NCI-H524 (cell line): ENCODE measurements around the gene DPP6.

Experiments used
- DNase-seq, 2 experiments: peaks; one replicate each; lab custom pipeline; 2025; lab: John Stamatoyannopoulos, UW

DPP6 gene

DNA sequence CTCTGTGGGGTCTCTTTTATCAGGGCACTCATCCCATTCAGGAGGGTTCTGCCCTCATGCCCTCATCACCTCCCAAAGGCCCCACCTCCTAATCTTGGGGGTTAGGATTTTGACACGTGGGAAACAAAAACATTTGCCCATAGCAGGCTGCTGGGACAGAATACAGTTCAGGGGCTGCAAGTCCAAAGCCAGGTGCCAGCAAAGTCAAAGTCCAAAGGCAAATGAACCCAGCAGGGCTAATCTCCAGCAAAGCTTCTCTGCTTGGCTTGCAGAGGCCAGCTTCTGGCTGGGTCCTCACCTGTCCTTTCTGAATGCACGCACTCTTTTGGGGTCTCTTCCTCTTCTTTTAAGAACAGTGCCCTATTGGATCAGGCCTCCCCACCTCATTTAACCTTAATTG is 359.9 kb downstream of the DPP6 start:
- no peak for DNase-seq

DNA sequence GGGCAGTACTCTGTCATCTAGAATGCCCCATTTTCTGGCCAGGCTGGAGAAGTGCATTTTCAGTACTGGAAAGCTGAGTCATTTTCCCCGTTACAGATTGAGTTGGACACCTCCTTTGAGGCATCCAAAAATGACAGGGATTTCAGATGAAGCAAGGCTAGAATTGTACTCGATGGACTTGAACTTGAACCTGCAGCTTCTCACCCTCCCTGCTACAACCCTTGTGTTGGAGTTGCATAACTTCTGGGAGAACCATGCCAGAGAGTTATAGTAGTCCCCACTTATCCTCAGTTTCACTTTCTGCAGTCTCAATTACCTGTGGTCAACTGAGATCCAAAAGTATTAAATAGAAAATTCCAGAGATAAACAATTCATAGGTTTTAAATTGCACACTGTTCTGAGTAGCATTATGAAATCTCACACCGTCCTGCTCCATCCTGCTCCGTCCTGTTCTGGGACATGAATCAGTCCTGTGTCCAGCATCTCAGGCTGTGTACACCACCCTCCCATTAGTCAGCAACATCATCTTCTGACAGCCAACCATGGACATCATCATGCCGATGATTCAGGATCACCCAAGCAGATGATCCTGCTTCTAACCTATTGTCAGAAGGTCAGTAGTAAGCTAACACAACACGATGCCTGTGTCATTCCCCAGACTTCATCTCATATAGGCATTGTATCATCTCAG is 363.7 kb downstream of the DPP6 start:
- no peak for DNase-seq

DNA sequence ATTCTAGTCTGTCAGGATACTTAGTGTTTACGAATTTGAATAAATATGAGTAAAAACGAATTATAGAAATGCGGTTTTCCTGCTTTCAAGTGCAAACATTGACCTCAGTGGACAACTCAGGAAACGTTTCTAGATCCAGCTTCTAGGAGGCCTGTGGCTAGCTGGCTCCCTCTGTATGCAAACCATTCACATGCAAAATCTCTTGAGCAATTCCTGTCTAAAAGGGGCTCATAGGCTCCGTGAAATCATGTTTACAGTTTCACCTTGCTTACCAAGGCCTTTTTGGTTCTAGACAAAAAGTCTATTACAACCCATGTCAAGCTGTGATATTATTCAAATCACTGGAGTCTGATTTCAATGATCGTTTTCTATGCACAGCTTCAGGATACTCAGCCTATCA is 364.5 kb downstream of the DPP6 start:
- DNase-seq: no peak

DNA sequence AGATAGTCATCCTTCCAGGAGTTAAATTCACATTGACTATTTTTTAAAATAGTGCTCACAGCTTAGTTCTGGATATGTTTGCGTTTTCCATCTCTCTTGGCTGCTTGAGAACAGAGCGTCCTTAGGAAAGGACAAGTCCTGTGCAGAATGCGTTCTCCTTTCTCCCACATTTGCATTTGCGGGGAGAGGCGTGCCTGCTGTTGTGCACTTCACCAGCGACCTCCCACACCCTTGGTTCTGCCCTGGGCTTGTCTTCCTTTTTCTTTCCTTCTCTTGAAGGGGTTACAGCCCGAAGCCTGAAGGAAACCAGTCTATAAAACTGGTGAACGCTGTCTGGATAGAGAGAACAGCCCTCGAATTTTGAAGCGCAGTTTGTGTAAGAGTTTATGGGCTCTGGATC is 367.1 kb downstream of the DPP6 start:
- DNase-seq: no peak

DNA sequence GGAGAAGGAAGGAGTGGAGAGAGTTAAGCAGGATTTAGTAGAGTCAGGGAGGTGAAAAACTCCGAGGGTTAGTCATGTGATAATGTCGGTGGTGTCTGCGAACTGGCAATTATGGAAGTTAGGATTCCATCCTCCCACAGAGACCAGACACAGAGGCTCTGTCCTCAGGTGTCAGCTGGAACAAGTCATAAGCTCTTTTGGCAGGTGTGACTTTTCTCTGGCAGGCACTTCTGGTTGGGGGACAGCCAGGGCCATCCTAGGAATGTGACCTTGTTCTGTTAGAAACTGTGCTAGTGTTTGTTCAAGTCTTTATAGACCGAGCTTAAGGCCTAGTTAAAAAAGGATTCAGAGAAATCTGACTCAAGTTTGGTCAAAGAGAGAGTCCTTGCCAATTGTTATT is 371.0 kb downstream of the DPP6 start:
- peak in 1 of 2 experiments; percentile 3 for DNase-seq

DNA sequence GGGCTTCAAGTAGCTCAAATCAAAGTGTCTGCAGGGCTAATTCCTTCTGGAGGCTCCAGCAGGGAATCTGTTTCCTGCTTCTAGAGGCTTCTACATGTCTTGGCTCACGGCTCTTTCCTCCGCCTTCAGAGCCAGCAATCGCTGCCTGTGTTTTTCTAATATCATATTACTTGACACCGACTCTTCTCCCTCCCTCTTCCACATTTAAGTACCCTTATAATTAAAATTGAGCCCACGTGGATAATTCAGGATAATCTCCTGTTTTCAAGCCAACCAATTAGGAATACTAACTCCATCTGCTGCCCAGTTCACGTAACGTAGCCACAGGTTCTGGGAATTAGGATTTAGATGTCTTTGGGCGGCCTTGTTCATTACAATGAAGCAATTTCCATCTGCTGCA is 372.2 kb downstream of the DPP6 start:
- peak; percentile 96 to 98 for DNase-seq

DNA sequence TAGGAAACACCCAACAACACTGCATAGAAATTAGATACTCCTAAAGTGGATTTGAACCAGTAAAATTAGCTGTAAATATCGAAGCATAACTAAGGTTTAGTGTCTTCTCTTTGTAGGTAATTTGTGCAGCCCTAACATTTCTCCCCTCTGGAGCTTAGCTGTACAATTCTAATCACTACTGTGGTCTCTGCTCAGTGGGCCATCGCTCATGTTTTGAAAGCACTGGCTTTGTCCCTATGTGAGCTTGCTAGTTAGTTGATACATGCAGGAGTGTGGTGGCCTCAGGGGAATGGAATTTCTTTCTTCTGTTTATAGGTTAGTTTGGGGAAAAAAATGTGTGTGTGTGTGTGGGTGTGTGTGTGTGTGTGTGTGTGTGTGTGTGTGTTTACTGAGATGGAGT is 373.1 kb downstream of the DPP6 start:
- DNase-seq: no peak

DNA sequence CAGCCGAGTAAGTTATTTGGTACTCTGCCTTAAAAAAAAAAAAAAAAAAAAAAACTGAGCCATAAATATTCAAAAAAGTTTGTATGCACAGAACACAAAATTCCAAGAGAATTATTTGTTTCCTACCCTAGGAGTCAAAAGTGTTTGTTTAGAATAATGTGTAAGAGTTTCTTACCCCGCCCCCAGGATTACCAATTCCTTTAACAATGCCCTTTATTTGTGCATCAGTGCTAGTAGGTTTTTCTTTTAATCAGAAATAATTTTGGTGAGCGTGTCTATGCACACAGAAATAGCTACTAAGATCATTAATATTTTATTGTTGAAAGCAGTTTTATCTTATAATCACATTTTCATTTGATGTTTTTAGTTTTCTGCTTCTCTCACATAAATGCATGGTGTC is 374.6 kb downstream of the DPP6 start:
- DNase-seq: no peak

DNA sequence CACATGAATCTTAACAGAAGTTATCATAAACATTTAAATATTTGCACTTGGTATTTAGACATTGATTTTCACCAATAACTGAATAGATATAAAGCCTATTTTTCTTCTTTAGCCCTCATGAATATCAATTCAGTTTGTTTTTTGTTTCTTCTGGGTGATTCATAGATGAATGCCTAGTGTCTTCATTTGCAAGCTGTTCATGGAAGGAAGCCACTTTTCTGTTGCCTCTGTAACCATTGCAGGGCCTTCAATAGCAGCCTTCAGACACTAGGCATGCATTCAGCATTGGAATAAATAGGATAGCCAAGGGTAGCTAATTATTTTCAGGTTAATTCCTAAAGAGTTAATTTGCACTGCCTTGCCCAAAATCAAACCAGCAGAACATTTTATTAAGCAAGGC is 375.3 kb downstream of the DPP6 start:
- DNase-seq: no peak

DNA sequence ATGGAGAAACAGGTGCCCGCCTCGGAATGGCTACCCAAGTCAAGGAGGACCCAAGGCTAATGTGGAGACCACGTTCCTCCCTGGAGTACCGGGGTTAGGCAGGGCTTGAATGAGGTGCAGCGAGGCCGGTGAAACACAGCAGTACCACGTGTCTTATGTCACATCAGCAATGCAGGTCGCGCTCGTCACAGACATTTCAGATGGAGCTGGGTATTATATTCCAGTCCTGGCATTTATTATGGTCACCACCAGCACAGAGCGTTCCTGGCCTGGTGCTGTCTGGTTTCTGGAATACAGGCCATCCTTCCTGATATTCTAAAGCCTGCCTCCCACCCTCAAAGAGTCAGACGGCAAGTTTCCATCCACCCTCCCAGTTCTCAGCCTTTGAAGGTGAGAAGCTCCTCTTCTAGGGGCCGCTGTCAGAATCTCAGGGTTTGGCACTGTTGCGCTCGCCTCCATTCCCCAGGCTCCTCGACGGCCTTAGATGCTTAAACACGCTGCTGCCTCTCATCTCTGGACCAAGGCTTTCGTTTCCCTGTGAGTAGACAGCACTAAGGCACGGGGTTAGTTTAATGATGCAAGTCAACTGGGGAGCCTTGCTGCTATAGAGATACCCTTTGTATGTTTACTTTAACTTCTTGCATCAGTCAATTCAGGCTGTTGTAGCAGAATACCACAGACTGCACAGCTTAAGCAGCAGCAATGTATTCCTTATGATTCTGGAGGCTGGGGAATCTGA is 377.6 kb downstream of the DPP6 start:
- no peak for DNase-seq

DNA sequence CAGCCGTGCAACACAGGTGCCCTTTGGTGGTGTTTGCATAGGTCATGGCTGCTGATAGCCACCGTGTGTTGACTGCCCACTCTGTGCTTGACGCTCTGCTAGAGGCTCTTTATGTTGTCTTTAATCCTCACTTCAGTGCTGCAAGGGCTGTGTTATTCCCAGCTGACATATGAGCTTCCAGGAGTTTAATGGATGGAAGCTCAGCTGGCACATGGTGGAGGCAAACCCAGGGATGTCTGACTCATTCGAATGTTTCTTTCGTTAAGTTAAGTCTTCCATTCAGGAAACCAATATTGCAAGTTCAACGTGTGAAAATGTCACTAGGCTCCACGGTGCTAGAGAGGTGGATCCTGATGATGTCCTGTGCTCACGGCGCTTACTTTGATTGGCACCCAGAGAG is 378.4 kb downstream of the DPP6 start:
- peak in 1 of 2 experiments; percentile 0 for DNase-seq

DNA sequence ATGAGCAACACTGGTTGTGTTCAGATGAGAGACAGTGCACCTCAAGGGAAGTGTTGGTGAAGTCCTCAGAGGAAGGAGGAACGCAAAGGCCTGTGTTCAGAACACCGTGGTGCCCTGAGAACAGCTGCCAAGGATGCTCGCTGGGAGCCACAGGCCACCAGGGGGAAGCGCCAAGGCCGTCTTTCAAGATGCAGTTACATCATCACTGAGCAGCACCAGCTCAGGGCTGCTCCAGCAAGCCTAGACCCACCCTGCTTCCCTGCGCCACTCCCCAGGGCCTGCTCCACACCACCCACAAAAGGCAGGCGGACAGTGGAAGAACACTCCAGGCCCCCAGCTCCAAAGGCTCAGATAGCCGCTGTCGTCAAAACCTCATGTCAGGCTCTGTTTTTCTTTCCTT is 378.8 kb downstream of the DPP6 start:
- DNase-seq: no peak

DNA sequence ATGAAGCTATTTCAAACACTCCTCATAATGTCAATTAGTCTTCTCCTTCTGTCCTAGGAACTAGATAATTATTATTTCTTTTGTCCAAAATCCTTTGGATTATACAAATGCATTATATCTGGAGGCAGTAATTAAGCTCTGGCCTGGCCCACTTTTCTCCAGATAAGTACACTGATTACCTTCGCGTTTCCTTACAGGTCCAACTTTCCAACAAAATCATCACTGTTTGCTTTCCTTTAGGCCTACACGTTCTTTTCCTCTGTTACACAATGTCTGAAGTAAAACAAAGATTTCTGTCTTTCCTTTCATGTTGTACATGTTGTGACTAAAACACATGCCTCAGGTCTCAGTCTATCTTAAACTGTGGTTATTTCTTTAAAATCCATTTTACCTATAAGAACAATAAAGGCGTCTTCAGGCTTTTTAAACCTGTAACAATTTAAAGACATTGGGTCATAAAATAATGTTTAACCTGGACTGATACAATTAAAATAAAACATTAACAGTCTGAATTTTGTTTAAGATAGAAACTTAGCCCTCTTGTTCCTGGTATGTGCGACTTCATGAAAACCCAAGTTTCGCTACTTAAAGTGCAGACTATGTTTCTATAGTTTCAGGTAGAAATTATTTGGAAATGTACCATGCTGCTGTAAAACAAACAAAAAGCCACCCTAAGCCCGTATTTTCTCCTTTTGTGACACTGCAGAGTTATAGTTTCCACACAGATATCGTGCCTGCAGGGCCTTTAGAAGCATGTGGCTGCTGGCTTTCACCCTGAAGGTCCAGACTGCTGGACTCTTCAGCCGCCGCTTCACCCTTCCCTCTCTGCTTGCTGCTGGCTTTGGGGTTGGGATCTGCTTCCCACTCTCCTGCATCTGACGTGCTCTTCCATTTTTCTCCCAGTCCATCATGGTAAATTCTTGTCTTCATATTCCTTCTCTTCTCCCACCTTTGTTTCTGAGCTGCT is 381.7 kb downstream of the DPP6 start:
- DNase-seq: no peak

DNA sequence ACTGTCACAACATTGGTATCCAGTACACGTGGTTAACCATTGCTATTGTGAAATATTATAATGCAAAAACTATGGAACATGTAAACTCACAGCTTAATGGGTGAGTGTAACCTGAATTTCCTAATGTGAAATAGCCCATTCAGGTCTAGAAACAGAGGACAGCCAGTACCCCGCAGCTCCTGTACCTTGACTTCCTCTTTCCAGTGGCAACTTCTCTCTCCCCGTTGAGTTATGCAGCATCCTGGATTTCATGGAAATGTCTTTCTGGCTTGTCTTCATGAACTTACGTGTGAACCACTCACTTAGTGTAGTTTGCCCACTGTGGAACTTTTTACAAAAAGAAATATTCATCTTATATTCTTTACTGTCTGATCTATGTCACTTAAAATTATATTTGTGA is 384.4 kb downstream of the DPP6 start:
- DNase-seq: no peak

DNA sequence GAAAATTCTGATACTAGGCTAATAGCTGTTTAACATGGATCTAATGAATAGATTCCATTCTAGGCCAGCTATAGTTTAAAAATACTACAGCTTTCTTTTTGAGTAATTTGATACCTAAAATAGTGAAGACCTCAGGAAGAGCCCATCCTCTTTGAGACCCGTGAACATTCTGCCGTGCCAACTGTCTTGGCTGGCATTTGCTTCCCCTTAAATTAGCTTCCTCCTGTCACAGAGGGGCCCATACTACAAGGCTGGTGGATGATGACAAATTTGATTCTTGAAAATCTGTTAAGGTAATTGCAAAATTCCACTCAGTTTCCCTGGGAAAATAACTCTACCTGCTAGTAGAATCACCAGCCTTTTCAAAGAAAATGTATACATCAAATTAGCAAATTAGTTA is 385.0 kb downstream of the DPP6 start:
- DNase-seq: peak; percentile 7 to 57

DNA sequence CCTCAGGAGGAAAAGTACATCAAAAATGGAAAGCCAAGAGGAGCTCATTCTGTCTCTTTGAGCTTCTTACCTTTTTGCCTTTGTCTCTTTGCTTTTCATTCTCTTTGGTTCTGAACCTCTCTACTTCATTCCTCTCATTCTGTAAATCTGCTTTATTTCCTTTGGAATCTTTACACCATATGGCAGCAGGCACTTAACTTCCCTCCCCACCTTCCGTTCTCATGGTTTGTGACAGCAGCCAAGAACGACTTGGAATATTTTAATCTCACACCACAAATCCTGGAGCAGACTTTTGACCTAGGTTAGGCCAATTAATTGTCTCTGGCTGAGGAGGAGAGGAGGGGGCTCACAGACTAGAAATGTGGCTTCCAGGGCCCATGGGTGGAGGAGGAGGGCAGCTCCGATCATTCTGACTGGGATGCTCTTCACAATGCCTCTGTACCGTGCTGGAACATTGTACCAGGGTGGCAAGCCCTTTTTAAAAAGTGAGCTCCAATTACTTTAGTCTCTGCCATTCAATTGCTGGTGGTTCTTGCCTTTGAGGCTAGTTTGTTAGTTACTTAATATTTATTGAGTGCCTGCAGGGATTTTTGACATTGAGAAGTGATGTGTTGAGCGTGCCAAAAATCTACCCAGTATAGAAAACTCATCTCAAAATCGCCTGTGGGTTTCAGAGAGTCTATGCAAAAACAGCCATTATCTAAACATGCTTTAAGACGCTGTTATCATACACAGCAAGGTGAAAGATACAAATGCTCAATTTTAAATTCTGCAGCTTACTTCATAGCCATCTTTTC is 386.6 kb downstream of the DPP6 start:
- peak; percentile 91 to 93 for DNase-seq

DNA sequence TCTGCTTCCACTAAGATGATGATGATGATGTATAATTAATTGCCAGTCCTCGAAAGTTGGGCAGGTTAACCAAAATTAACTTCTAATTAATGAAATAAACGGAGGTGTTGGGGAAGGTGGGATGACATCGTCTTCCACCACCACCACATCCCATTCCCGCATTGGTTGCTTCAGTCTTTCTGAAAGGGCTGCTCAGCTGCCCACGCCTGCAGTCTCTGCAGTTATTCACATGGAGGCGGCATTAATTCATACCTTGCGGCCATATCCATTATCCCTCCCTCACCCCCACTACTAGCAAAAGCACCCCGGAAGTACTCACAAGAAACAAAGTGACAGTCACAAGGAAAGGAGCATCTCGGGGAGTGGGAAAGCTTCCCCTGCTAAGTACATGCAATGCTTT is 387.9 kb downstream of the DPP6 start:
- no peak for DNase-seq

DNA sequence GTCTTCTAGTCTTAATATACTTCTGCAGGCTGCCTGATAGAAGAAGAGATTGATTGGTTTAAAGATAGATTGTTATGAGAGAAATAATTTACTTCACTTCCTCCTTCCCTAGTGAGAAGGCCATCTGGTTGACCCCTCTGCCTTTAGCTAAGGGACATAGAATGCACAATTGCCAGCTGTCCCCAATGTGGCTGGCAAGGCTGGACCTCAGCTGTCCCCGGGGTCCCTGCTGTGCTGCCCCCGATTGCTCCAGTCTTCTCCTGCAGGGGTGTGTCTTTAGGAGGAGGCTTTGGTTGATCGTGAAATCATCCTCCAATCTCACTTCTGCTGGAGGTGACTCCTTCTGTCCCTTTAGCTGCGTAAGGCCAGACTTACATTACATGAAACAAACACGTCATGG is 388.5 kb downstream of the DPP6 start:
- peak in 1 of 2 experiments; percentile 2 for DNase-seq

DNA sequence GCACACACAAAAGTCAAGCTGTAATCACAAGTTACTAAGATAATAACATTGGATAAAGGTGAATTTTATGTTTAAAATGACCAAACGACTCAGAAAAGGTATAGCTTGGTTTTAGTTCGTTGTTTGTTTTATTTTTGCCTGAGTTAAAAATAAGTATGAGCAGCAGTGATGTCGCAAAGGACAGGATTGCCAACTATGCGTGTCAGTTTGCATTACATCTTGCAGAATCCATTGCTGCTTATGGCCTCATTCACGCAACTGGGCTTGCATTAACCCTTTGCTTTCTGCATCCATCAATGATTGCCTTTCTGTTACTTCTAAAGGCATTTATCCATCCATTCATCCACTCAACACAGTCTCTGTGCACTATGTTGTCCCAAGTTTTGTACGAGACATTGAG is 389.6 kb downstream of the DPP6 start:
- no peak for DNase-seq

DNA sequence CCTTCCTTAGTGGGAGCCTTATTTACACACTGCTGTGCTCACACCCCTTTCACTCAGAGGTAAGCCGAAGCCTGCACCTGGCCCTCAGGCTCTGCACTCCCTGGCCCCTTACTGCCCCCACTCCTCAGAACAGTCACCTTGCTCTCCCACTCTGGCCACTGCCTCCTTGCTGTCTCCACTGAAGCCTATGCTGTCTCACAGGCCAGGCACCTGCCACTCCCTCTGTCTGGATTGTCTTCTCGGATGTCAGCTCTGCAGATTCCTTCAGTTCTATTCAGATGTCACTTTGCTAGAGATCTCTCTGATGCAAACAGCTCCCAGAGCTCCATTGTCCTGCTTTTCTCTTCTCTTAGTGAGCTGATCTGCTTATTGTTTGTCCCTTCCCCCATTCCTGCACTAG is 390.7 kb downstream of the DPP6 start:
- DNase-seq: no peak

DNA sequence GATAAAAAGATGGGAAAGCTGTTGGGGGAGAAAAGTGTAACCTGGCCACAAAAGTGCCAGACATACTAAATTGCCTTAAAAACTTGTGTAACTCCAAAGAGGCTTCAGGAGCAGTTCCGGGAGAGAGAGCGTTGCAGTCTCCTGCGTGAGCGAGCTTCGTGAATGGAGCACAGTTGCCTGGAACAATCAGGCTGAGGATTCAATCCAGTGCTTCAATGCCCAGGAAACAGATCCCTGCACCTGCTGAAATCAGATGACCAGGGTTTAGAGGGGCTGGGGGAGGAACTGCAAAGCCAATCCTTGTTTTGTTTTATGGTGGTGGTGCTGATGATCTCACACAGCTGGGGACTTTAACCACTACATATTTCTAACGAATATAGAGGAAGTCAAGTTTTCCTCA is 398.3 kb downstream of the DPP6 start:
- DNase-seq: no peak
